Stomach smooth muscle (tissue), 2 donors: ENCODE results near the gene KIAA0753.
A peak's percentile ranks its signal among the peaks of the same experiment; 100 is the strongest.

Source experiments
- H3K27ac ChIP-seq: one replicate; pipeline ENCODE4 v1.7.0; 2013; ENCODE audit warnings: mild to moderate bottlenecking, low read length, inconsistent platforms
- H3K27me3 ChIP-seq, 2 donors: one replicate each; pipeline ENCODE4 v1.7.0; 2013; ENCODE audit warnings: low read length in 2 of 2; ENCODE audit not compliant: insufficient read depth in 2 of 2, control insufficient read depth in 1 of 2
- H3K36me3 ChIP-seq, 2 donors: one replicate each; pipeline ENCODE4 v1.7.0; 2013; ENCODE audit warnings: low read length in 2 of 2; ENCODE audit not compliant: control insufficient read depth in 2 of 2, insufficient read depth in 2 of 2
- H3K4me1 ChIP-seq: one replicate; pipeline ENCODE4 v1.7.0; 2013; ENCODE audit warnings: low read length; ENCODE audit not compliant: control insufficient read depth, insufficient read depth
- H3K4me3 ChIP-seq, 2 donors: one replicate each; pipeline ENCODE4 v1.7.0; 2013; ENCODE audit warnings: low read length in 2 of 2
- H3K9ac ChIP-seq, 2 donors: one replicate each; pipeline ENCODE4 v1.7.0; 2013; ENCODE audit warnings: low read length in 2 of 2, mild to moderate bottlenecking in 1 of 2
- H3K9me3 ChIP-seq, 2 donors: one replicate each; pipeline ENCODE4 v1.7.0; 2013; ENCODE audit warnings: low read length in 2 of 2; ENCODE audit not compliant: control insufficient read depth in 2 of 2
- donor health status: healthy.
- donor health status: Pancreatic carcinoma.

The KIAA0753 gene

DNA sequence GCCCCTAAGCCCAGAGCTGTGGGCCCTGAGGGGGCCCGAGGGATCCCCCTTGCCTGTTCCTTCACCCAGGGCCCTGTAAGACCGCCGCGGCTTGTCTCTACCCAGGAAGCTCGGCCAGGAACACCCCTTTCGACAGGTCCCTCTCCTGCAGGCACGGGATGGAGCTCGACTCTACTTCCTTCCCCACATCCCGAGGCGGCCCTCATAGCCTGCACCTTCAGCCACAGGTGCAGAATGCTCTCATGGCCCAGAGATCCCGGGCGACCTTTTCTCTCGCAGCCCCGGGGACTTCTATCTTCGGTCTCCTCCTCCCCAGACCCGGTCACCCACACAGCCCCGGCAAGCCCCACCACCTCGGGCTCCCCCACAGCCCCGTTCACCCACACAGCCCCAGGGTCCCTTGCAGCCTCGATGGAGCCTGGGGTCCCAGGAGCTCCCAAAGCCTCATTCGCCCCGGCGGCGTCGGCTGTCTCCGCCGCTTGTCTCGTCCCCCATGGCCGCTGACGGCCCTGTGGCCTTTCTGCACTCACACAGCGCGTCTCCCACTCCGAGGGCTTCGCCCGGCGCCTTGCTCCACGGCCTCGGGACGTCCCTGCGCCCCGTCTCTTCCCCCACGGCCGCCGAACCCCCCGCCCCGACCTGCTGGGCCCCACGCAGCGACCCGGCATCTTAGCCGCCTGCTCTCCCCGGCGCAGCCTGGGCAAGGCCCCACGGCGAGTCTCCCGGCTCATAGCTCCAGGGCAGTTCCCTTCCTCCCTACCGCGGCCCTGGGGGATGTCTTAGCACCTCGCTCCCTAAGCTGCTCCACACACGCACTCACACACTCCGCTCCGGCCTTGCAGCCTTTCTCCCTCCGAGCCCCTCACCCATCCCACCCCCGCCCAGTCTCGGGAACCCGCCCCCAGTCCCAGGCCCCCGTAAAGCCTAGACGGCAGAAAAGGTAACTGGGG is 650 bp downstream of the KIAA0753 start:
- H3K27me3 ChIP-seq: no peaks in the 10 kb centered on the region
- peaks cover 4 to 9% of the 10 kb centered on the region in 2 donors for H3K36me3 ChIP-seq
- no peaks in the 10 kb centered on the region for H3K9me3 ChIP-seq
- peaks cover 25% of the 10 kb centered on the region for H3K4me1 ChIP-seq
- peak overlapping the region; percentile 74 to 96 for H3K4me3 ChIP-seq
- peak overlapping the region; percentile 75 to 86 for H3K9ac ChIP-seq
- peak overlapping the region; percentile 75 for H3K27ac ChIP-seq

DNA sequence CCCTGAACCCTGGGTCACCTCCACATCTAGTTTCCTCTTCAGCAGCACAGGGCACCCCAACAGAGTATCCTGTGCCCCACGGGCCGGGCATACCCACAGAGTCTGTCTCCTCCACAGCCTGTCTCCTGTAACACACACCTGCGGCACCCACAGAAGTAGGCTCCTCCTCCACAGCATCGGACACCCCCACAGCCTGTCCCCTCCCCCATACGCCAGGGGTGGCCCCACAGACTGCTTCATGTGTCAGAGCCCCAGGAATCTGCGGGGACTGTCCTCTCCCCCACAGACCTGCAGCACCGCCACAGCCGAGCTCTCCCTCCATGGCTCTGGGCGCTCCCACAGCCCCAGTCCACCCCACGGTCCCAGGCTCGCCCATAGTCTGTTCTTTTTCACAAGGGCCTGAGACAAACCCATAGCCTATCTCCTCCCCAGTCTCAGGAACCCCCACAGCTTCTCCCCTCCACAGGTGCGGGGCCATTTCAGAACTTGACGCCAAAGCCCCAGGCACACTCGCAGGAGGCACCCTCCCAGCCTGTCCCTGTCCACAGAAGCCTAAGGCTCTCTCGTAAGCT is 1.4 kb downstream of the KIAA0753 start:
- Histone ChIP-seq H3K9ac (peak overlapping the region; percentile 75 to 86), H3K4me1 (peaks cover 25% of the 10 kb centered on the region), H3K9me3 (no peaks in the 10 kb centered on the region), H3K27me3 (no peaks in the 10 kb centered on the region), H3K4me3 (peak overlapping the region; percentile 74 to 96), H3K27ac (no peak overlapping the region), H3K36me3 (peaks cover 0 to 3% of the 10 kb centered on the region in 2 donors)

DNA sequence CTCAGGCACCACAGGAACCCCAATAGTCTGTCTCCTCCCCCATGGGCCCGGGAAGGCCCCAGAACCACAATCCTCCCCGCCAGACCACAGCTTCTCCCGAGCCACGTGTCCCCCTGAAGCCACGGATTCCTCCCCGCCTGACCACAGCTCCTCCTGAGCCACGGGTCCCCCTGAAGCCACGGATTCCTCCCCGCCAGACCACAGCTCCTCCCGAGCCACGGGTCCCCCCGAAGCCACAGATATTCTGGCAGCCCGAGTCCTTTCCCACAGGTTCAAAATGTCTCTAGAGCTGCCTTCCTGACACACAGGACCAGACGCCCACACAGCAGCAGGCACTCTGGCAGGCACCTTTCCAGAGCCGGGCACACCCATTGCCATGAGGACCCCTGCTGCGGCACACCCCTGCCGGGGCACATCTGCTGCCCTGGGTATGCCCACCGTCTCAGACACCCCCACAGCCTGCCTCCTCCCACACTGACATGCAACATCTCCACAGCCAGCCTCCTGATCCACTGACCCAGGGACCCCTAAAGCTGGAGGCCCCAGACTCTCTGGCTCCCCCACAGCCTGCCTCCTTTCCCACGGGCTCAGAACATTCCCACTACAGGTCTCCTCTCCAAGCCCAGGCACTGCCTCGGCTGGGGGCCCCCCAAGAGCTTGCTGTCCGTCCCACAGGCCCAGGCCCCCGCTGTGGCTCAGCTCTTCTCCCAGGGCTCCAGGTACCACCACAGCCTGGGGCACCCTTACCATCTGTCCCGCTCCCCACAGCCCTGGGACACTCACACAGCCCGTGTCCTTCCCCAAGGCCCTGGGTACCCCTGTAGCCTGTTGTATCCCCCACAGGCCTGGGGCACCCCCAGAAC is 2.2 kb downstream of the KIAA0753 start:
- Histone ChIP-seq H3K9ac (no peak overlapping the region), H3K4me3 (peak overlapping the region in 1 of 2 donors; percentile 96), H3K36me3 (peaks cover 3 to 5% of the 10 kb centered on the region in 2 donors), H3K27ac (no peak overlapping the region), H3K4me1 (peaks cover 25% of the 10 kb centered on the region), H3K27me3 (no peaks in the 10 kb centered on the region), H3K9me3 (no peaks in the 10 kb centered on the region)

DNA sequence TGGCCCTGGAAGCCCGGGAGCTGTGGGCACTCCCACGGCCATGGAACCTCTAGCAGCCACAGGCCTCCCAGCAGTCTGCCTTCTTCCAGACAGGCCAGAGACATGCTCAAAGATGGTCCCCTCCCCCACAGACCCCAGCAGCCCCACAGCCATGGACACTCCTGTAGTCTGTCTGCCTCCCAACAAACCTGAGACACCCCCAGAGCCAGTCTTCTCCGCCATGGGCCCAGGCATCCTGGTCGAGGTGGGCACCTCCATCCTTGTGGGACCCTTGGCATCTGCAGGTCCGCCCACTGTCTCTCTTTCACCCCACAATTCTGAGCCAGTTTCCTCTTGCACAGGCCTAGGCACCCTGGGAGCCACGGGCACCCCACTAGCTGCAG is 3.1 kb downstream of the KIAA0753 start:
- Histone ChIP-seq H3K27ac (no peak overlapping the region), H3K36me3 (peaks cover 6 to 13% of the 10 kb centered on the region in 2 donors), H3K4me1 (peaks cover 25% of the 10 kb centered on the region), H3K27me3 (no peaks in the 10 kb centered on the region), H3K9ac (no peak overlapping the region), H3K9me3 (no peaks in the 10 kb centered on the region), H3K4me3 (no peak overlapping the region)

DNA sequence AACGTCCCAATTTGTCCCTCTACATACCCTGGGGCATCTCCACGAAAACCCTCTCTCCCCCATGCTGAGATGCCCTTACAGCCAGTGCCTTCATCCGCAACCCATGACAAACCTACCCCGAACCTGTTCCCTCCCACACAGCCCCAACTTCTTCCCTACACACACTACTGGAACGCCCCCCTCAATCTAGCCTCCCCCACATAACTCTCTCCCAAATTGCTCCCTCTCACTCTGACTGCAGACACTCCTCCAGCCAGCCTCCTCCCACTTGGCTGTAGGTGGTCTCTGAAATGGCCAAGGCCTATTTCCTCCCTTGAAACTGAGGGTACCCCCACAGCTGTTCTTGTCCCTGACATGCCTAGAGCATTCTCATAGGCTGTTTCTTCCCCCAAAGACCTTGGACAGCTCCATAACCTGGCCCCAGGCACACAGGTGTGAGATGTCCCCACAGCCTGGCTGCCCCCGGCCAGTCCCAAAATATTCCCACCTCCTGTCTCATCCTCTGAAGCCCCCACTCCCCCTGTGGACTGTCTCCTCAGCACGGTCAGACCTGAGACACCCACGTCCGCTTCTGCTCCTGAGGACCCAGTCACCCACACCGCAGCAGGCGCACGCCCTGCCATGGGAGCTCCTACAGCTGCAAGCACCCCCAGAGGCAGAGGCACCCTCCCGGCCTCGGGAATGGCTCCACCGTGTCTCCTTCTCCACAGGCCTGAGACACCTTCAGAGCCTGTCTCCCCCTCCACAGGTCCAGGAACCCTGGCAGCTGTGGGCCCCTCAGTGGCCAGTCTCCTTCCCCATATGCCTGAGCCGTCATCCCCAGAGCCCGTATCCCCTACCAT is 3.7 kb downstream of the KIAA0753 start:
- H3K4me3 ChIP-seq: no peak overlapping the region
- peaks cover 7 to 19% of the 10 kb centered on the region in 2 donors for H3K36me3 ChIP-seq
- H3K4me1 ChIP-seq: peaks cover 25% of the 10 kb centered on the region
- no peaks in the 10 kb centered on the region for H3K9me3 ChIP-seq
- no peak overlapping the region for H3K27ac ChIP-seq
- no peaks in the 10 kb centered on the region for H3K27me3 ChIP-seq
- H3K9ac ChIP-seq: no peak overlapping the region

DNA sequence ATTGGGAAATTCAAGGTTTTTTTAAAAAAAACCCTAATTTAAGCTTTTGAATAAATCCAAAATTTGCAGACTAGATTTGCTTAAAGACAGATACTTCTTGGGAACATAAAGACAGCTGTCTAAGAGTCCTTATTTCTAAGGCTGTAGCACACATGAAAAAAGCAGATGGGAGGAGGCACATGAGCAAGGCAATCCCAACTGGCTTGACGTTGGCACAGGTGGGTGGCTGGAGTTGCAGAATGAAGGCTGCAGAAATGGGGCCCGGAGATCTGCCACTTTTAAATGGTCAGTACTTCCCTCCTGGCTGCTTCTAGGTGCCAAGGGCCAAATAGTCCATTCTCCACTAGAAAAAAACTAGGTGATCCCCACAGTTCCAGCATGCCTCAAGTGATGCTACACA is 4.4 kb downstream of the KIAA0753 start:
- Histone ChIP-seq H3K27ac (no peak overlapping the region), H3K27me3 (no peaks in the 10 kb centered on the region), H3K36me3 (peaks cover 10 to 23% of the 10 kb centered on the region in 2 donors), H3K4me3 (no peak overlapping the region), H3K9ac (no peak overlapping the region), H3K9me3 (no peaks in the 10 kb centered on the region), H3K4me1 (peaks cover 20% of the 10 kb centered on the region)

DNA sequence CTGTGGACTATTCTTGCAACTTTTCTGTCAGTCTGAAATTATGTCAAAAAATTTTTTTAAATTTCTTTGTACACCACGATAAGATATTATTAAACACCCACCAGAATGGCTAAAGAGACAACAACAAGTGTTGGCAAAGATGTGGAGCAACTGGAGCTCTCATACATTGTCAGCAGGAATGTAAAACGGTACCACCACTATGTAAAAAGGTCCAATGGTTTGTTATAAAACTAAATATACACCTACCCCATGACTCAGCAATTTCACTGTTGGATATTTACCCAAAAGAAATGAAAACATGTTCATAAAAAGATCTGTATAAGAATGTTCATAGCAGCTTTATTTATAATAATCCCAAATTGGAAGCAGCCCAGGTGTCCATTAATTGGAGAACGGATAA is 7.2 kb downstream of the KIAA0753 start:
- Histone ChIP-seq H3K27me3 (no peaks in the 10 kb centered on the region), H3K4me1 (peaks cover 2% of the 10 kb centered on the region), H3K27ac (no peak overlapping the region), H3K9ac (no peak overlapping the region), H3K36me3 (peaks cover 15 to 31% of the 10 kb centered on the region in 2 donors), H3K9me3 (no peaks in the 10 kb centered on the region), H3K4me3 (no peak overlapping the region)

DNA sequence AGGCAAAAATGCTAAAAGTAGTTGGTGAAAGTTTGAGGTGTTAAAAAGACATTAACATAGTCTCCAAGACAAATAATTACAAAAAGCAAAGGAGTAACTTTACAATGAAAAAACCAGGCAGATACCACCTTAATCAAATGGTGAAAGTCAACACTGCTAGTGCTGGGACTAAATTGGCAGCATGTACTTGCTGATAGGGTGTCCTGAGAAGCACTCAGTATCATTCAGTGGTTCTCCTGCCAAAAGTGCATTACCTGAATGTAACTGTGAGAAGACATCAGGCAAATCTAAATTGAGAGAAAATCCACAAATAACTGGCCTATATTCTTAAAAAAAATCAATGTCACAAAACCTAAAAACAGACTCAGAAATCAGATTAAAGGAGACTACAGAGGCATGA is 8.0 kb downstream of the KIAA0753 start:
- H3K27ac ChIP-seq: no peak overlapping the region
- H3K27me3 ChIP-seq: no peaks in the 10 kb centered on the region
- H3K9ac ChIP-seq: no peak overlapping the region
- no peak overlapping the region for H3K4me3 ChIP-seq
- no peaks in the 10 kb centered on the region for H3K9me3 ChIP-seq
- peaks cover 22 to 34% of the 10 kb centered on the region in 2 donors for H3K36me3 ChIP-seq
- H3K4me1 ChIP-seq: no peaks in the 10 kb centered on the region

DNA sequence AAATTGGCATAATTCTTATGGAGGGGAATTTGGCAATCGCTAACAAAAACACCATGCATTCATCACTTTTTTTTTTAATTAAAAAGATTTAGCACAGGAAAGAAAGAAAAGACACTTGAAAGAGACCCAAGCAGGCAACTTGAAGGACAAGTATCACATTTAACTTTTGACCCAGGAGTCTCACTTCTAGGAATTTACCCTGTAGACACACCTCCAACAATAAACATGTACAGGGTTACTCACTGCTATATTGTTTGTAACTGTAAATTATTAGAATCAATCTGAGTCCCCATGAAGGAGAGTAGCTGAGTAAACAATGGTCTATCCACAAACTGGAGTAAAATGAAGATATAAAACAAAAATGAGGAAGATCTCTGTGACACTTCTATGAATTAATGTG is 10.1 kb downstream of the KIAA0753 start:
- no peaks in the 10 kb centered on the region for H3K27me3 ChIP-seq
- H3K4me3 ChIP-seq: no peak overlapping the region
- peaks cover 25 to 34% of the 10 kb centered on the region in 2 donors for H3K36me3 ChIP-seq
- no peaks in the 10 kb centered on the region for H3K4me1 ChIP-seq
- no peak overlapping the region for H3K9ac ChIP-seq
- no peak overlapping the region for H3K27ac ChIP-seq
- no peaks in the 10 kb centered on the region for H3K9me3 ChIP-seq

DNA sequence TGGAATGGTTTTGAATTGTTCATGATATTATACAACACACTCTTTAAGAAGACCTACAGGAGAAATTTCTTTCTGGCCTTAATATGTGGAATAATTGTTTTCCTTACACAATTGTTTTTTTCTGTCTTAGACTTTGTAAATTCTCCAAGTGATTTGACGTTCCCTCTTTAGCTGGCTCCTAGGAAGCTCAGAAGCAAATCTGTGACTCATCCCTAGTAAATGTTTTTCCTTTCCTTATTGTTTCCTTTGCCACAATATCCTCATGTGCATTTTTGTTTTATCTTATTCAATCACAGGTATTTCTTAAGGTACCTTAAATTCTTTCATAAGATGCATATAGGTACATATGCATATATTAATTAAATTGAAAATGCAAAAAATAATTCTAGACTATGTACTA is 13.5 kb downstream of the KIAA0753 start:
- no peak overlapping the region for H3K9ac ChIP-seq
- peaks cover 19 to 28% of the 10 kb centered on the region in 2 donors for H3K36me3 ChIP-seq
- H3K27me3 ChIP-seq: no peaks in the 10 kb centered on the region
- H3K9me3 ChIP-seq: no peaks in the 10 kb centered on the region
- H3K4me1 ChIP-seq: no peaks in the 10 kb centered on the region
- no peak overlapping the region for H3K27ac ChIP-seq
- H3K4me3 ChIP-seq: no peak overlapping the region
